ENCODE results near the gene CPNE2. TPM values are rescaled to one million over a fixed set of nuclear protein-coding genes. Genes with fewer than 3 reads are reported as not detected.

CPNE2 gene
- total and polyA plus RNA-seq, 4 donors = 6.8 to 14.6 (median 11.0) TPM

DNA sequence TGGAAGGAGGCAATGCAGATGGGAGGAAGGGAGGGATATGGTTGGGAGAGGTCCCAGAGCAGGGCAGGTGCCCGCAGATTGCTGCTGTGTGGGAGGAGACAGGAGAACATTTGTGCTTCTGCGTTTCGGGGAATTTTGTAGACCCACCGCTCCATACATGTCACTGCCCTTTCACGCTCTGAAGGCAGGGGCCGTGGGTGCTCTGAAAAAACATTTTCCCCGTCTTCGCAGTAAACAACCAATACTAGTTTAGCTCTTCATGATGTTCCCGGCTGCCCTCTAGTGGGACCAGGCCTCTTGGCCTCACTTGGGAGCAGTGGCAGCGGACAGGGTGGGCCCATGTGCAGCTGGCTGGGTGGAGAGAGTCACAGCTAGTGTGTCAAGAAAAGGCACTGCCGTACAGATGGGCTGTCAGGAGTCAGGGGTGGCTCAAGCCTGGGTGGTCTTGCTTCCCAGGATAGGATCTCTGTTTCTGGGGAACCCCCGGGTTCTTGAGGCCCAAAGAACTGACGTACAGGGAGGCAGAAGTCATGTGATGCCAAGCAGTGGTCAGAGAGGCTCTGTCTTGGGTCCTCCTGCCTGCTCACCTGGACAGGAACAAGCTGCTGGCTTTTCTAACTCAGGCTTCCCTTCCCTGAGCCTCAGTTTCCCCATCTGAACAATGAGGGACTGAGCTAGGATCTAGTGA, 46.5 kb upstream of the CPNE2 start:
- whole genome bisulfite sequencing = 74% methylated on average over 13 of the region's 13 CpGs
- no peaks in the 10 kb centered on the region for H3K27me3 ChIP-seq (ENCODE audit: control insufficient read depth in 4 of 4, insufficient read depth in 4 of 4, low read length in 3 of 4)

DNA sequence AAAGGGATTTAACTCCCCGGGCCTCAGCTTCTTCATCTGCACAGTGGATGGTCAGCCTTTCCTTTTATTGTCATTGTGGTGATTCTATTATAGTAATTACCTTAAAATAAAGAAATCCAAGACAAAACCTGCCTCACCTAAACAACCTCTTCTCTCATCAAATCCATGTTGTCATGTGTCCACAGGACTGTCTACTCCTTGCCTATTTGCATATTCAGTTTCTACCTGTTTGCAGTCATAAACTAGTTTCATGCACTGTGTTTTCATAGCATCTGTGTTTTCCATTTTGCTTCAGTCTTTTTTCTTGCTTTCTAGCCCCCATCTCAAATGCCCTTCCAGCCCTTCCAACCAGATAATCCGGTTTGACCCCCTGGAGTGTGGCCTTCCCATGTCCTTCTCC, 44.3 kb upstream of the CPNE2 start:
- 93% methylated on average over 2 of the region's 2 CpGs for WGBS
- no peaks in the 10 kb centered on the region for H3K4me1 ChIP-seq (ENCODE audit: control insufficient read depth in 4 of 4, insufficient read depth in 4 of 4, low read length in 3 of 4)
- no peak overlapping the region for H3K4me3 ChIP-seq (ENCODE audit: low read depth in 1 of 3, low read length in 3 of 3)
- TF ChIP-seq RXRA (IDR thresholded peaks at IDR 0.05) (no peak), YY1 (IDR thresholded peaks at IDR 0.05) (no peak), HNF4A (conservative IDR thresholded peaks at IDR 0.05) (no peak), SP1 (IDR thresholded peaks at IDR 0.05) (no peak), NR2F2 (IDR thresholded peaks at IDR 0.05) (no peak), REST (IDR thresholded peaks at IDR 0.05) (no peak), CTCF (IDR thresholded peaks at IDR 0.05; ENCODE audit: low read depth, low read length, missing input control) (no peak)
- H3K27ac ChIP-seq (ENCODE audit: low read depth in 1 of 2, low read length in 2 of 2) = no peak overlapping the region
- H3K9ac ChIP-seq (ENCODE audit: low read depth in 1 of 2, low read length in 2 of 2) = no peak overlapping the region
- H3K9me3 ChIP-seq (ENCODE audit: control insufficient read depth in 4 of 4, low read length in 3 of 4) = no peaks in the 10 kb centered on the region
- H3K36me3 ChIP-seq (ENCODE audit: control insufficient read depth in 4 of 4, insufficient read depth in 3 of 4, low read depth in 1 of 4, low read length in 3 of 4) = peaks cover 4 to 13% (median 7%) of the 10 kb centered on the region in 4 donors
- H3K27me3 ChIP-seq (ENCODE audit: control insufficient read depth in 4 of 4, insufficient read depth in 4 of 4, low read length in 3 of 4) = no peaks in the 10 kb centered on the region
- no peak for DNase-seq (ENCODE audit: low spot score)

More for the DNA sequence above, 46.5 kb upstream of the CPNE2 start:
- peak overlapping the region in 1 of 2 donors; percentile 14 for H3K9ac ChIP-seq (ENCODE audit: low read depth in 1 of 2, low read length in 2 of 2)
- H3K4me3 ChIP-seq (ENCODE audit: low read depth in 1 of 3, low read length in 3 of 3) = no peak overlapping the region
- peaks cover 2 to 16% (median 10%) of the 10 kb centered on the region in 4 donors for H3K36me3 ChIP-seq (ENCODE audit: control insufficient read depth in 4 of 4, insufficient read depth in 3 of 4, low read depth in 1 of 4, low read length in 3 of 4)
- DNase-seq (ENCODE audit: low spot score) = peak; percentile 61
- TF ChIP-seq EGR1 (IDR thresholded peaks at IDR 0.05; ENCODE audit: low read depth in 2 of 2) (no peak), REST (IDR thresholded peaks at IDR 0.05) (no peak), HNF4G (IDR thresholded peaks at IDR 0.05) (no peak), RAD21 (IDR thresholded peaks at IDR 0.05) (peak; percentile 68 to 84), CTCF (IDR thresholded peaks at IDR 0.05; ENCODE audit: low read depth, low read length, missing input control) (peak; percentile 40)
- H3K9me3 ChIP-seq (ENCODE audit: control insufficient read depth in 4 of 4, low read length in 3 of 4) = no peaks in the 10 kb centered on the region
- no peak overlapping the region for H3K27ac ChIP-seq (ENCODE audit: low read depth in 1 of 2, low read length in 2 of 2)
- H3K4me1 ChIP-seq (ENCODE audit: control insufficient read depth in 4 of 4, insufficient read depth in 4 of 4, low read length in 3 of 4) = no peaks in the 10 kb centered on the region
